HG03064 (cell line): ENCODE measurements around the gene RBM14.

ENCODE experiments used
- ATAC-seq: cut with Tn5 transposase; IDR thresholded peaks from one replicate; pipeline ENCODE4 v1.9.1; 2021; ENCODE audit warnings: low read depth; ENCODE audit not compliant: unreplicated experiment

RBM14 gene

DNA sequence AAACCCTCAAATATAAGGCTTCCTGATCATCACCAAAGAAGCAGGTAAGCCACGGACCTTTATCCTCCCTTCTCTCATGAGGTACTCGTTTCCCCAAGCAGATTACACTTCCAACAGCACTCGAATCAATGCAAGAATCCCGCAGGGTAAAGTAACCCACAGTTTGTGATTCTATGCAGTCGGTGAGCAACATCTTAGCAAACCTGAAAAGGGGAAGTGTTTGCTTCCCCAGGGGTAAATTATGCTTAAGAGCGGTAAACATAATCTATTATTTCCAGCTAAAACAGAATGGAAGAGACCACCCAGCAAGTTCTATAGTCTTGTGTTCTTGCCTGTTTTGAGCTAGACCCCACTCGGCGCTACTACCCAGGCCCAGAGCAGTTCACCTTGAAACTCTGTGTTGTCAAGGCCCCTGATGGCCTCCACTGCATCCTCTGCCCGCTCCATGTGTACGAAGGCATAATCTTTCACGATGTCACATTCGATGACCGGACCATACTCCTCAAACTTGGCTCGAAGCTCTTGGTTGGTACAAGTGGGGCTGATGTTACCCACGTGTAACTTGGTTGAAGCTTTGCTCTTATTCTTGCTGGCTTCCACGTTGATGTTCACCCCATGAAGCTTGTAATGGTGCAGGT, 60.0 kb downstream of the RBM14 start:
- ATAC-seq: no peak
